Spinal cord (tissue), 10 donors: ENCODE results near the gene NFATC3. TPM values are rescaled to one million over a fixed set of nuclear protein-coding genes. Genes with fewer than 3 reads are reported as not detected.

Experiments used
- DNase-seq, 6 donors: peaks; one replicate each; pipeline versions ENCODE4 v3.0.0 to v3.0.0-alpha.2; 2013 to 2015; ENCODE audit warnings: low spot score in 6 of 6, low read depth in 4 of 6
- H3K27ac ChIP-seq: one replicate; pipeline ENCODE4 v1.5.1; 2013; ENCODE audit warnings: low read depth, low read length, control low read depth
- H3K27me3 ChIP-seq: one replicate; pipeline ENCODE4 v1.6.1; 2013; ENCODE audit warnings: low read length; ENCODE audit not compliant: control insufficient read depth, insufficient read depth
- H3K36me3 ChIP-seq: one replicate; pipeline ENCODE4 v1.6.1; 2013; ENCODE audit warnings: low read length; ENCODE audit not compliant: control insufficient read depth, insufficient read depth
- H3K4me1 ChIP-seq: one replicate; pipeline ENCODE4 v1.6.1; 2013; ENCODE audit warnings: low read length; ENCODE audit not compliant: control insufficient read depth, insufficient read depth
- H3K4me3 ChIP-seq: one replicate; pipeline ENCODE4 v1.5.1; 2013; ENCODE audit warnings: low read depth, low read length, control low read depth
- H3K9me3 ChIP-seq: one replicate; pipeline ENCODE4 v1.6.1; 2013; ENCODE audit warnings: low read length; ENCODE audit not compliant: control insufficient read depth, insufficient read depth
- WGBS: methylation state at CpG from one replicate; pipeline ENCODE4 v1.1.5; 2013; ENCODE audit warnings: missing lambda C conversion rate; ENCODE audit not compliant: insufficient coverage; 5-methylcytosine and 5-hydroxymethylcytosine counted together
- polyA plus RNA-seq, 2 donors: library from polyadenylated mRNA; unstranded; fragments of 120-200 nt; gene quantifications; one replicate each; pipeline ENCODE4 v1.2.1, GENCODE V29; 2013; ENCODE audit not compliant: insufficient read length in 2 of 2
- total RNA-seq, 2 donors: library from RNA; depleted of rRNA in 1 of 2; stranded (reverse); fragments of 120-200 nt in 1 of 2; fragments of >200 nt in 1 of 2; gene quantifications; one replicate each; pipeline versions ENCODE4 v1.2.3 to v1.2.4, GENCODE V29; 2013 to 2014
- donor health status: healthy.

NFATC3 gene
- total and polyA plus RNA-seq, 4 donors: 15.1 to 36.7 (median 20.8) TPM

DNA sequence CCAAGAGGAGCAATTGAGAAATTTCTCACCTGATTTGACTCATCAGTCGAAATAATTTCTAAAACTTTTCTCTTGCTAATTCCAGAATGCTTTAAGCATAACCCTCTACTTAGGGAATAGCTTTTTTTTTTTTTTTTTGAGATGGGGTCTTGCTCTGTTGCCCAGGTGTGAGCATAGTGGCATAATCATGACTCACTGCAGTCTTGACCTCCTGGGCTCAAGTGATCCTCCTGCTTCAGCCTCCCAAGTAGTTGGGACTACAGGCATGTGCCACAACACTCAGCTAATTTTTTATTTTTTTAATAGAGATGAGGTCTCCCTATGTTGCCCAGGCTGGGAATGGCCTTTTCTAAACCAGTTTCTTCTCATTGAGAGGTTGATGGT, 13.7 kb upstream of the NFATC3 start:
- no peak overlapping the region for H3K27ac ChIP-seq
- H3K4me1 ChIP-seq: no peaks in the 10 kb centered on the region
- H3K27me3 ChIP-seq: no peaks in the 10 kb centered on the region
- DNase-seq: no peak
- peaks cover 76% of the 10 kb centered on the region for H3K36me3 ChIP-seq
- H3K9me3 ChIP-seq: no peaks in the 10 kb centered on the region
- WGBS: no CpG with 5 or more reads among the region's 1 CpG
- H3K4me3 ChIP-seq: no peak overlapping the region

GRCh38 chr16:68072038-68072695, 13.0 kb upstream of the NFATC3 start:
- Histone ChIP-seq H3K27me3 (no peaks in the 10 kb centered on the region), H3K27ac (no peak overlapping the region), H3K9me3 (no peaks in the 10 kb centered on the region), H3K4me3 (no peak overlapping the region), H3K36me3 (peaks cover 81% of the 10 kb centered on the region), H3K4me1 (no peaks in the 10 kb centered on the region)
- DNase-seq: peak in 1 of 6 donors; percentile 63
- 89% methylated on average over 6 of the region's 9 CpGs for WGBS

DNA sequence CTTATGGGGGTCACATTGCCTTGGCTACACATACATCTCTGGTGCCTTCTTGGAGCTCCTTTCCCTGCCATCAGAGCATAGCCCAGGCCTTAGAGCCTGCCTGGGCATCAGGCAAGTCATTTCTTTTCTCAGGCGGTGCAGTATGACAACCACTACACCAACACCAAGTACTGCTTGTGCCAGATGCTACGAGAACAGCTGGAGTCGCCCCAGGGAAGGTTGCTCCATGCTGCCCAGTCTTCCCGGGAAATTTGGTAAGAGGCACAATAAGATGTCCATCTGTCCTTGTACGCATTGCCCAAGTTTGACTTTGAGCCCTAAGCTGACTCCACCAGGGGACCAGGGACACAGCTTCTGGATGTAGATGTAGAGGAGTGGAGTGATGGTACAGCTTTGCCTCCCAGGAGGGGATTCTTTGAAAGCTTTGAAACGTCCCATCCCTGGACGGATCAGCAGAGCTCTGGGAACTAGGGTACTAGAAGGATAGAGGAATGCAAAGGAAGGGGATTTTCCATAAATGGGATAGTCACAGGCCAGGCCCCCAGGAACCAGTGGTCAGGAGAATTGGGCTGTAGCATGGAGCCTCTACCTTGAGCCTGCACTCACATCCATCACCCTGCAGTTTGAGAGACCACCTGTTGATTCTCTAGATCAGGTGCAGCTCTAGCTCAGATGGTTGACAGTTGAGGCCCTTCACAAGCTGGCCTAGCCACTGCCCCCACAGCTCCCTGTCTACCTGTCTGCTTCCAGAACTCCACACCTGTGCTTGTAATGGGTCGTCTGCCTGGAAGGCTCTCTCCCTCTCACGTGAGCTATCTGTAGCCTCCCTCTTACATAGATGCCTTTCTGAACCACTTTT, 11.0 kb upstream of the NFATC3 start:
- H3K9me3 ChIP-seq: no peaks in the 10 kb centered on the region
- 96% methylated on average over 9 of the region's 9 CpGs for WGBS
- no peak overlapping the region for H3K27ac ChIP-seq
- no peaks in the 10 kb centered on the region for H3K4me1 ChIP-seq
- peaks cover 96% of the 10 kb centered on the region for H3K36me3 ChIP-seq
- DNase-seq: no peak
- H3K27me3 ChIP-seq: no peaks in the 10 kb centered on the region
- no peak overlapping the region for H3K4me3 ChIP-seq

DNA sequence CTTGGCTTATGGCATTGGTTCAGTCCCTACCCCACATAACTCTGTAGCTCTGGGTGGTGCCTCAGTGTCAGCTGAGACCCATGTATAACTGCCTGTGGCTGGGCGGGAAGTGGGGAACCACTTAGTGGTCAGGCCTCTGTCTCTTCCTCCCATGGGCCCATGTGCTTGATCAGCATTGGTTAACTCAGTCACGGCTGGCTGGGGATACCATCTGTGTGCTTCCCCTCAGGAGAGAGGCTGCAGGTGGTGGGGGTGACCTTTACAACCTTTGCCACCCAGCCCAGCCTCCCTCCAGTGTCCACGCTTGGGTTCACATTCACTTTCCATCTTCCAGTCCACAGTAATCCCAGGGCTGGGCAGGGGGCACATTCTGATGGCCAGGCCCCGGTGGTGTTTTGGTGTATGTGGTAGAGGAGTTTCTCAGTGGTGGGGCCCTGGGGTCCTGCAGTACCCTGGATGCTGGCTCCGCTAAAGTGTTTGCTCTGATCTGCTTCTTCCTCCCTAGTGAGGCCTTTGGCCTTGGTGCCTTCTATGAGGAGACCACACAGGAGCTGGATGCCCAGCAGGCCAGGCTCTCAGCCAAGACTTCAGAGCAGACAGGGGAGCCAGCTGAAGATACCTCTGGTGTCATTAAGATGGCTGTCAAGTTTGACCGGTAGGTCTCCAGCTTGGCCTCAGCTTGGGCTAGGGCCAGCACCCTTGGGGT, 10.2 kb upstream of the NFATC3 start:
- WGBS: 83% methylated on average over 5 of the region's 6 CpGs
- H3K36me3 ChIP-seq: peaks cover 96% of the 10 kb centered on the region
- no peak overlapping the region for H3K27ac ChIP-seq
- H3K9me3 ChIP-seq: no peaks in the 10 kb centered on the region
- H3K4me1 ChIP-seq: peaks cover 6% of the 10 kb centered on the region
- no peaks in the 10 kb centered on the region for H3K27me3 ChIP-seq
- DNase-seq: no peak
- H3K4me3 ChIP-seq: no peak overlapping the region

- Histone ChIP-seq H3K36me3 (peaks cover 92% of the 10 kb centered on the region), H3K4me1 (peaks cover 13% of the 10 kb centered on the region), H3K4me3 (no peak overlapping the region), H3K27me3 (no peaks in the 10 kb centered on the region), H3K9me3 (no peaks in the 10 kb centered on the region), H3K27ac (no peak overlapping the region)
- 96% methylated on average over 3 of the region's 3 CpGs for WGBS
- DNase-seq: no peak
Observed at GRCh38 chr16:68075980-68076379, 9.2 kb upstream of the NFATC3 start.

DNA sequence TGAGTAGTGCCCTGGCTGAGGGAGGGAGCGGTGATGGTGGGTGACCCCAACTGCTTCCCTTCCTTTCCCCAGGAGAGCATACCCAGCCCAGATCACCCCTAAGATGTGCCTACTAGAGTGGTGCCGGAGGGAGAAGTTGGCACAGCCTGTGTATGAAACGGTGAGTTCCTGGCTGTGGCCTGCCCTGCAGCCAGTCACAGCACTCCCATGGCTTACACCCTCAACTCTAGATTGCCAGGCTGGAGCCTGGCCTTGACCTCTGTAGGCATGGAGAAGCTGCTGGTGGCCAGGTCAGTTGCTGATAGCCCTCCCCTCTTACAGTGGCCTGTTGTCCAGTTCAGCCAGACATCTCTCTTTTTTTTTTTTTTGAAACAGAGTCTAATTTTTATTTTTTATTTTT, 8.6 kb upstream of the NFATC3 start:
- DNase-seq: no peak
- WGBS: 80% methylated on average over 1 of the region's 3 CpGs
- Histone ChIP-seq H3K36me3 (peaks cover 87% of the 10 kb centered on the region), H3K9me3 (no peaks in the 10 kb centered on the region), H3K27ac (no peak overlapping the region), H3K4me1 (peaks cover 13% of the 10 kb centered on the region), H3K4me3 (no peak overlapping the region), H3K27me3 (no peaks in the 10 kb centered on the region)

DNA sequence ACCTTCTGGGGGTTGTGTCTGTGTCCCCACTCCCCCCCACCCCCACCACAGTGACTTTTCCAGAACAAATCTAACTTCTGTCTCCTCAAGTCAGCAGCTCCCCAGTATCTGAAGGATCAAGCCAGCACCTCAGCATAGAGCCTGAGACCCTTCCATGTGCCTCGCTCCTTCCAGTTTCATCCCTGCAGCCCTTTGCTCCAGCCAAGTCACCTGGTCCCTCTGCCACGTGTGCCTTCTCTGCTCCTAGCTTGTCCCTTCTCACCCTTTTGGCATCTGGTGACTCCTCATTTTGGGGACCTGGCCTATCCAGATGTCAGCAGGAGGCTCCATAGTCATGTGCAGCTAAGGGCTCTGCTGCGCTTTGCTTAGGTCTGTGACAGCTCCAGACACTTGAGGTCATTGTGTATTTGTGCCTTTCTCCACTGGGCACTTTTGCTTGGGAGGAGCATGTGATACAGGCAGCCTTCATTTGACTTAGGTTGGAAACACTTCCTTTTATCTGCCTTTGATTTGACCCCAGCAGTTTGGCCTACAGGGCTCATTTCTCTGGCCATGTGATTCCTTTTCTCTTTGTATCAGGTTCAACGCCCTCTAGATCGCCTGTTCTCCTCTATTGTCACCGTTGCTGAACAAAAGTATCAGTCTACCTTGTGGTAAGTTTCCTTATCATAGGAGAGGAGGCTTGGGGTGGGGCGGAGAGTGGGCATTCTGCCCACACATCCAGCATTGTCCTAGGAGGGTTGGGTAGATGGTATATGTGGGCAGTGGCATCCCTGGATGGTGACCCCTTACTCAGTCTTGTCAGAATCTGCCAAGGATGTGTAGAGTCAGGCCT, 7.1 kb upstream of the NFATC3 start:
- 100% methylated on average over 3 of the region's 7 CpGs for WGBS
- Histone ChIP-seq H3K9me3 (no peaks in the 10 kb centered on the region), H3K36me3 (peaks cover 72% of the 10 kb centered on the region), H3K27me3 (no peaks in the 10 kb centered on the region), H3K4me1 (peaks cover 14% of the 10 kb centered on the region), H3K27ac (no peak overlapping the region), H3K4me3 (no peak overlapping the region)
- DNase-seq: no peak

- peaks cover 64% of the 10 kb centered on the region for H3K36me3 ChIP-seq
Observed at GRCh38 chr16:68078701-68079375, 6.3 kb upstream of the NFATC3 start.

GRCh38 chr16:68079376-68079625, 5.9 kb upstream of the NFATC3 start:
- Histone ChIP-seq H3K27ac (no peak overlapping the region), H3K4me1 (peaks cover 26% of the 10 kb centered on the region), H3K36me3 (peaks cover 59% of the 10 kb centered on the region), H3K4me3 (no peak overlapping the region), H3K9me3 (no peaks in the 10 kb centered on the region), H3K27me3 (no peaks in the 10 kb centered on the region)
- no peak for DNase-seq

More at GRCh38 chr16:68078701-68079375, 6.3 kb upstream of the NFATC3 start:
- no peak overlapping the region for H3K27ac ChIP-seq
- no peak overlapping the region for H3K4me3 ChIP-seq
- 92% methylated on average over 7 of the region's 8 CpGs for WGBS
- H3K9me3 ChIP-seq: no peaks in the 10 kb centered on the region
- DNase-seq: no peak
- H3K4me1 ChIP-seq: peaks cover 22% of the 10 kb centered on the region
- H3K27me3 ChIP-seq: no peaks in the 10 kb centered on the region
